OCI-M2 (cell line): ENCODE measurements around the gene IER5.
"Not testable (repeated sequence)": the region's sequence is repeated elsewhere in the genome, so short reads cannot be mapped to it uniquely, and the experiment has no call there.

Experiments used
- DNase-seq: peaks from one replicate; lab custom pipeline; 2025; ENCODE audit not compliant: unreplicated experiment; lab: John Stamatoyannopoulos, UW

The IER5 gene

DNA sequence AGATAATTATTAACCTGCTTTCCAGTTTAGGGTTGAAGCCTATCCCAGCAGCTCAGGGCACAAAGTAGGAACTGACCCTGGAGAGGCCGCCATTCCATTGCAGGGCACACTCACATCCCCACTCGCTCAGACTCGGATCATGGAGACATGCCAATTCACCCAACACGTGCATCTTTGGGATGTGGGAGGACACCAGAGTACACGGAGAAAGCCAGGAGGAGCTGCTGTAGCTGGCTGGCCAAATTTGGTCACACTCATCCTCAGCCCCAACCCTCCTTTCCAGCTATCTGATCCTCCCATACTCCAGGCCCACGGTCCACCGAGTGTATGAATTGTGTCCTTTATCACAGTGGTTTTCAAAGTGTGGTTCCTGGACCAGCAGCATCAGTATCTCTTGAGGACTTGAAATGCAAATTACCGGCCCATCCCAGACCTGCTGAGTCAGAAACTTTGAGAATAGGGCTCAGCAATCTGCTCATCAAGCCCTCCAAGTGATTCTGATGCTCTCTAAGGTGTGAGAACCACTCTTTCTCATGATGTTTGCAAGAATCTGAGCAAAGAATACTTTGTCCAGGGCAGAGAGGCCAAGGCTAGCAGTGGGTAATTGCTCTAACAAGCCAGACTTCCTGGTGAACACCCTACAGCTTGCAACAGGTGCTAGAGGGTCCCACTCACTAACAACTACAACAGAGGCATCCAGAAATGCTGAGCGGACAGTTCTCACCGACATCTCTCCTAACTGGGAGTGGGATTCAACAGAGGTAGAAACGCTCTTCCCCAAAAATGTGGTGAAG, 26.3 kb downstream of the IER5 start:
- no peak for DNase-seq

DNA sequence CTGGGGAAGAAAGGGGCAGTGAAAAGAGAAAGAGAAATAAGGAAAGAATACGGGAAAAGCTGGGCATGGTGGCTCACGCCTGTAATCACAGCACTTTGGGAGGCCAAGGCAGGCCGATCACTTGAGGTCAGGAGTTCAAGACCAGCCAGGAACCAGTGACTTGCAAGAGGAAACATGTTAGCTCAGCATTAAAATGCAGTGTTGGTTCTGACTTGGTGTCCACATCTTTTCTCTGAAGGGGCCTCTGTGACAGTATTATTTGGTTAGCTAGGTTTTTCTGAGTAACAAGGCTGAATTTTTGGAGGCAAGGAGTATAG, 26.8 kb downstream of the IER5 start:
- DNase-seq: no peak

DNA sequence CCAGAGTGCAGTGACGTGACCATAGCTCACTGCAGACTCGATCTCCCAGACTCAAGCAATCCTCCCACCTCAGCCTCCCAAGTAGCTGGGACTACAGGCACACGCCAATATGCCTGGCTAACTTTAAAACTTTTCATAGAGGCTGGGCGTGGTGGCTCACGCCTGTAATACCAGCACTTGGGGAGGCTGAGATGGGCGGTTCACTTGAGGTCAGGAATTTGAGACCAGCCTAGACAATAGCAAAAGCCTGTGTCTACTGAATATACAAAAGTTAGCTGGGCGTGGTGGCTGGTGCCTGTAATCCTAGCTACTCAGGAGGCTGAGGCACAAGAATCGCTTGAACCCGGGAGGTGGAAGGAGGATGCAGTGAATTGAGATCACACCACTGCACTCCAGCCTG, 27.5 kb downstream of the IER5 start:
- not testable (repeated sequence) for DNase-seq

DNA sequence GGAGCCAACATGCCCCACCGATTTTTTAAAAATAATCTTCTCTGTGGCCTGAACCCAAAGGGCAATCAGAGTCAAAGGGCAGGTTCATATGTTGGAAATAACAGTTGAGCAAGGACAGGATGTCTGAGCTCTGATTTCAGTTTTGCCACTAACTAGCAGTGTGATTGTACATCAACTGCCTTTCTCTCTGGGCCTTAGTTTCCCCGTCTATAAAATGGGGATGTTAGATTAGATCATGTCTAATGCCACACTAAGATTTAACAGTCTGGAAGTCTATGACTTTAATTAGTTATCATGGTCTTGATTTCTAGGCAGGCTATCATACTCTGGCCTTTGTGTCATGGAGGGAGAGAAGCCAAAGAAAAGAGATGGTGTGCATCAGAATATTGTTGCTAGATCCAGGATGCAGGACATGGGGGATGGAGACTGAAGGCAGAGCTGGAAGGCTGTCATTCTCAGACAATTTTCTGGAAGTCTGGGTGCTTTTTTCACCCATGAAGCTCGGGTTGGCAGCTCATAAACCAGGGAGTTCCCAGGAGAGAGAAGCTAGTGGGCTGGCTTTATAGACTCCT, 28.4 kb downstream of the IER5 start:
- no peak for DNase-seq

GRCh38 chr1:181117648-181118449, 29.3 kb downstream of the IER5 start:
- no peak for DNase-seq

- DNase-seq: no peak
These were observed 30.8 kb downstream of the IER5 start for GRCh38 chr1:181119093-181119989.

DNA sequence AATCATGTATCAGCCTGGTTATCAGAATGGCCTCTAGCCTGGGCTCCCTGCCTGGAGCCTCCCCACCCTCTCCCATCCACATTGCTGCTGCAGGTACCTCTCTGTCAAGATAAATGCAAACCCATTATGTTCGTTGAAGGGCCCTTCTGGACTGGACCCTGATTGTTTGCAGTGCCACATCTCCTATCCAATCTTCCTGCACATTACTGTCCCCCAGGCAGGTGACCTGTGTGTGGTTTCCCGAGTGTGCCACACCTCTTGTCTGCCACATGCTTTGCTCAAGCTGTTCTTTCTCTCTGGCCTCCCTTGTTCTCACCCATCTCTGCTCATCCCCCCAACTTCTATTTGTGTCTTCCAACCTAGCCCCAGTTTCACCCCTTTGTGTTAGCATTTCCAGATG, 32.4 kb downstream of the IER5 start:
- no peak for DNase-seq

- no peak for DNase-seq
These were observed 33.0 kb downstream of the IER5 start for GRCh38 chr1:181121498-181121897.

DNA sequence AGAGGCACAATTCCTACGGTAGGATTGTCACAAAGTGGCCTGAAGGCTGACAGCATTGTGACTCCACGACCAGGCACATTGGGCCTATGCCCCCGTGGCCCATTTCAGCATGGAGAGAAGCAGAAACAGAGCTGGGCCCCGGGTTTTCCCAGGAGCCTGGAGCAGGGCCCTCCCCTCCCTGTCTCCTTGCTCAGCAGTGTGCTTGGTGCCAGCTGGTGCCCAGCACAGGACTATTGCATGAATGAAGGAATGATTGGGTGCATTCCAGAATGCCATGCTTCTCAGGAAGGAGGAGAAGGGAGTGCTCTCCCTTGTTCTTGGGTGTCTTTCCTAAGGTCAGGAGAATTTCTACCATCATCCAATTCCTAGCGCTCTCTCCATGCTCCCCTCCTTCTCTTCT, 33.7 kb downstream of the IER5 start:
- no peak for DNase-seq

DNA sequence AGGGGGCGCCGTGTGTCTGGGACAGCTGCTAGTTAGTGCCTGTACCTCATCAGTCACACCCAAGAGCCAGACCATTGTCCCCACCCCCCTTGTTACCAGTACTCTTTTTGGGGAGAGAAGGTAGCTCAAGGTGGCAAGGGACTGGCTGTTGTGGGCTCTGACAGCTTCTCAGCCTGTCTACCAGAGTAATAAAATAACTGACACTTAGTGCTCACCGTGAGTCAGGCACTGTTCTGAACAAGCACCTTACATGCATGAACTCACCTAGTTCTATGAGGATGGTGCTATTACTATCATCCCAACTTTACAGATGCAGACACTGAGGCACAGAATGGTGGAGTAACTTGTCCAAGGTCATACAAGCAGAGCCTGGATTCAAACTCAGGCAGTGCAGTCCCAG, 34.7 kb downstream of the IER5 start:
- DNase-seq: no peak

DNA sequence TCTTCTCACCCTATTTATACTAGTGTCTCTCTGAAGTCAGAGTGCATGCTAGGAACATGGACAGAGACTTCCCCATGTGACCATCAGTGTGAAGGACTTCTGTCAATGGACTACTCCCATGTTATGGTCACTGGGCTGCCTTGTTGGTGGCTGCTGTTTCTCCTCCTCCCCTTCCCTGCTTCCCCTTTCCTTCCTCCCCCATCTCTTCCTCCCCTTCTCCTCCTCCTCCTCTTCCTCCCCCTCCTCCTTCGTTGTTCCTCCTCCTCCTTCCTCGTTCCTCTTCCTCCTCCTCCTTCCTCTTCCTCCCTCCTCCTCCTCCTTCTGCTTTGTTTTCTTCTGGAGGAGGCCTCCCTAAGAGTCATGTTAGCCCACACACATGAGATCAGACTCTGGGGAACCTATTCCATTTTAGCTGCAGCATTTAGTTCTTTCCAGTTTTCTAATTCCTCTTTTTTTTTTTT, 35.8 kb downstream of the IER5 start:
- no peak for DNase-seq

- no peak for DNase-seq
These were observed 37.8 kb downstream of the IER5 start for GRCh38 chr1:181126289-181126688.

DNA sequence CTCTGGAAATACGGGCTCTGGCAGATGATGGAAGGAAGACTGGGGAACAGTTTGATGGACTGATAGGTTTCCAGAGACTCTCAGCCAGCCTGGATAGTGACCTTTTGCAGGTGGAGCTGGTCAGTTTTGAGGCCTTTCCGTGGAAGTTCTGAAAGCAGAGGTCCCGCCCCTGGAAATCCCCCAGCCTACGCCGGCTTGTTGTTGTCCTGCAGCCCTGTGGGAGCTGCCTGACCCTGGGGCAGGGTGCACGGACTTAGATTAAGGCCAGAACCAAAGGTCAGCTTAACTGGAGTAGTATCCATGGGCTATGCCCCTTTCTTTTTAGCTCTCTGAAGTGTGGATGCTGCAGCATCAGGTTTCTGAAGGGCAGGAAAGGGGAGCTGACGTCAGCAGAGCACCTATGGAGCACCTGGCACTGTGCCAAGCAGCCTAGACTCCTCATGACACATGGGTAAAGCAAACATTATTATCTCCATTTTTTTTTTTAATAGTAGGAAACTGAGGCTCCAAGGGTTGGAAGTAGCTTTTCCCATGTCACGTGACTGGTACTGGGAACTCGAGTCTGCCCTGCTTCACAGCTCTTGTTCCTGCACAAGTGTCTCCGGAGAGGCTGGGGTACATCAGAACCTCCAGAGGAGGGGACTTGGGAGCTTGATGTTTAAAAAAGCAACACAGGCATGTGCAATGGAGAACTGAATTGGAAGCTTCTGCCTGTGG, 38.5 kb downstream of the IER5 start:
- DNase-seq: no peak

GRCh38 chr1:181127898-181128453, 39.5 kb downstream of the IER5 start:
- no peak for DNase-seq

- DNase-seq: no peak
These were observed 40.3 kb downstream of the IER5 start for GRCh38 chr1:181128592-181129497.

- DNase-seq: no peak
These were observed 41.5 kb downstream of the IER5 start for GRCh38 chr1:181129771-181130606.

DNA sequence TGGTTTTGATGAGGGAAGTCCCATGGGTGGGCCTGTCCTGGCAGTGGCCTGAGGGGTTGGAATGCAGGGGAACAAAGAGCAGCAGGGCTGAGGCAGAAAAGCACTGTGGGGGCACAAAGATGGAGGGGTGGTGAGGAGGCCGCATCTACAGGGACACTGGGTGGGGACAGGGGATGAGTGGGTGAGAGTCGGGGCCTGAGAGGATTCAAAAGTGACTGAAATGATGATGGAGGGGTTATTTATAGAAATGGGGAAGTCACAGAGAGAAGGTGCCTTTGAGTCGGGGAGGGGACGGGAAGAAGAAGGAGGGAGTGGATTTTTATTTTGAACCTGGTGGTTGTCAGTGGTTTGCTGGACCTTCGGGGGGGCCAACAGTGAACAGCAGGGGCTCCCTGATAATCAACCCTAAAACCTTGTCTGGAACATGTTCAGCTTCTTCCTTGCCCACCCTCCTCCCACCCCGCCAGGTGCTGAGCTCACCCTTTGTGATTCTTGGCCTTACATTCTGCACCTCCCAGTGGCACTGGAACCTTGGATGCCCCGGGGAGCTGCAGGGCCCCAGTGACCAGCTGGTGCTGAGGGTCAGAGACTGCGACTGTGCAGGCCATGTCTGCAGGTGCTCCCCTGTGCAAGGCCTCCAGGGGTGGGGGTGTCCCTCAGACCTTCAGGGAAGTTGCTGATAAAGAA, 42.9 kb downstream of the IER5 start:
- DNase-seq: no peak
